ENCODE measurements around the gene HASPIN.

HASPIN gene

GRCh38 chr17:3768769-3769168 is 45.1 kb downstream of the HASPIN start:
- no peak for DNase-seq

DNA sequence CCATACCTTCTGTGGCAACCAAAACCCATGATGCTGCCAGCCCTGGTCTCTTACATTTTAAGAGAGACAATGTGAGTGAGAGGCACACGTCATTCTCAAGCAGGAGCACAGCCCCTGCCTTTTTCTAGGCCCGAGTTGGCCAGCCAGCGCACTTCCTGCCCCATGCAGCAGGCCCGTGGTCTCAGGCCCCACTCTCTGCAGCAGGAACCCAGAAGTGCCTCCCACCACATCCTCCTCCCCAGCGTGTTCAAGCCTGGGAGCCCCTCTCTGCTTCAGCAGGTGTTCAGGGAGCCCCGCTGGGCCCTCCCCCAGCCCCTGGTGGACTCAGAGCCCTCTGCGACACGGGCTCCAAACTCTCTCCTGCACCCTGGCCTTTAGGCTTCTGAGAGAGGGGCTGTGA is 46.8 kb downstream of the HASPIN start:
- DNase-seq = no peak

DNA sequence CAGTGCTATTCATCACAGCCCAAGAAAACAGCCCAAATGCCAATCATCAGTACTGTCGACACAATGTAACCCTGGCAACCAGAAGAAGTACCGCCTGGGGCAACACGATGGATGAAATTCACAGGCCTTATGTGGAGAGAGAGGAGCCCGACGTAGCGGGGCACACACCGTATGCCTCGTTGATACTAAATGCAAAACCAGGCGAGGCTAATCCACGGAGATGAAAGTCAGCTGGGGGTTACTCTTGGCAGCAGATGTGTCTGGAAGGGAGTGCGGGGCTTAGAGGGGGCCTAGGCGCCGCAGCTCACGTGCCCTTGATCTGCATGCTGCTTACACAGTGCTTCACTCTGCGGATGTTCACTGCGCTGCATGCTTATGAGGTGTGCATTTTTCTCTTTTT is 47.4 kb downstream of the HASPIN start:
- DNase-seq = no peak

DNA sequence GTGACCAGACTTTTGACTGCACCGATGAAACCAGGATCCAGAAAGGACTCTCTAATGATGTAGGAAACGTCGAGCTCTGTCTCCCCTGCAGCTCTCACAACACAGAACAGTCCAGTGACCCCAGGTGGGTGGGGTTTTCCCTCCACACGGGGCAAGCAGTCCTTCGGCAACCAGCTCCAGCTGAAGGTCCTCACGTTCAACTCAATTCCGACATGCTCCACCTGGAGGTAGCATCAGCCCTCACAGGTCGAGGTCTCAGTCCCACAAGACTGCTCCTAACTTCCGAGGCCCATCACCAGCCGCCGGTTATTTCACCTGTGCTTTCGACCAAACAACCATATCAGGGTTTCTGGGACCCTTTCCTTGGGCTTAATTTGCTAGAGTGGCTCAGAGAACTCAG is 49.1 kb downstream of the HASPIN start:
- DNase-seq = no peak

GRCh38 chr17:3773511-3773910 is 49.8 kb downstream of the HASPIN start:
- DNase-seq = peak; percentile 35

GRCh38 chr17:3773966-3774365 is 50.3 kb downstream of the HASPIN start:
- DNase-seq = no peak
